Neural cell (in vitro differentiated cells): ENCODE results near the gene NCKAP5. TPM values are rescaled to one million over a fixed set of nuclear protein-coding genes. Genes with fewer than 3 reads are reported as not detected.

Experiments
- H2AFZ ChIP-seq: fragments of 200-600, 300-800 bp; sonication (generic), shearing (Covaris generic); 2 replicates; pipeline ENCODE4 v1.6.0; 2014; ENCODE audit warnings: low read depth, mild to moderate bottlenecking, antibody characterized with exemption, low read length, moderate library complexity
- H3F3A ChIP-seq: fragments of 200-600 bp; shearing (Covaris generic); 2 replicates; pipeline ENCODE4 v1.6.1; 2016; ENCODE audit warnings: mild to moderate bottlenecking, moderate library complexity, mixed read lengths, antibody characterized with exemption, low read length; ENCODE audit not compliant: insufficient read depth, poor library complexity, severe bottlenecking
- H3K27ac ChIP-seq: fragments of 200-600, 300-800 bp; sonication (generic), shearing (Covaris generic); 2 replicates; pipeline ENCODE4 v1.5.1; 2014; ENCODE audit warnings: mild to moderate bottlenecking, low read length, moderate library complexity
- H3K27me3 ChIP-seq: fragments of 300-800, 200-600 bp; sonication (generic), shearing (Covaris generic); 2 replicates; pipeline ENCODE4 v1.6.0; 2014; ENCODE audit warnings: mild to moderate bottlenecking, low read depth, low read length, moderate library complexity; ENCODE audit not compliant: insufficient read depth
- H3K36me3 ChIP-seq: fragments of 300-800, 200-600 bp; sonication (generic), shearing (Covaris generic); 2 replicates; pipeline ENCODE4 v1.5.1; 2014; ENCODE audit warnings: mild to moderate bottlenecking, antibody characterized with exemption, low read length, moderate library complexity; ENCODE audit not compliant: insufficient read depth
- H3K4me2 ChIP-seq: fragments of 300-800, 200-600 bp; sonication (generic), shearing (Covaris generic); 2 replicates; pipeline ENCODE4 v1.6.0; 2014; ENCODE audit warnings: mild to moderate bottlenecking, low read length
- H3K4me3 ChIP-seq: fragments of 300-800, 200-600 bp; sonication (generic), shearing (Covaris generic); 2 replicates; pipeline ENCODE4 v1.5.1; 2014; ENCODE audit warnings: mild to moderate bottlenecking, low read length, moderate library complexity
- H3K79me2 ChIP-seq: fragments of 200-600 bp; shearing (Covaris generic); replicated peaks from 2 replicates; pipeline ENCODE4 v1.6.0; 2014; ENCODE audit warnings: mild to moderate bottlenecking, low read length, moderate library complexity; ENCODE audit not compliant: insufficient read depth
- H3K9ac ChIP-seq: fragments of 300-800, 200-600 bp; sonication (generic), shearing (Covaris generic); 2 replicates; pipeline ENCODE4 v1.6.1; 2016; ENCODE audit warnings: mild to moderate bottlenecking, low read length, mixed read lengths
- H3K9me2 ChIP-seq: fragments of 200-600 bp; shearing (Covaris generic); 2 replicates; pipeline ENCODE4 v1.6.1; 2016; ENCODE audit warnings: mild to moderate bottlenecking, low read length, mixed read lengths; ENCODE audit not compliant: insufficient read depth
- H3K9me3 ChIP-seq: fragments of 200-600, 300-800 bp; sonication (generic), shearing (Covaris generic); 2 replicates; pipeline ENCODE4 v1.6.1; 2016; ENCODE audit warnings: mild to moderate bottlenecking, mixed run types, low read length, moderate library complexity, mixed read lengths
- H4K20me1 ChIP-seq: fragments of 200-600 bp; shearing (Covaris generic); 2 replicates; pipeline ENCODE4 v1.6.1; 2016; ENCODE audit warnings: mild to moderate bottlenecking, mixed run types; ENCODE audit not compliant: insufficient read depth
- CTCF ChIP-seq: fragments of 450-650 bp; IDR thresholded peaks from 2 replicates; pipeline ENCODE4 v1.5.1; 2014; ENCODE audit warnings: antibody characterized with exemption, mild to moderate bottlenecking, moderate library complexity; ENCODE audit not compliant: poor library complexity, severe bottlenecking
- EP300 ChIP-seq: fragments of 450-650 bp; conservative IDR thresholded peaks from 2 replicates; pipeline ENCODE4 v1.6.1; 2014; ENCODE audit warnings: antibody characterized with exemption, mild to moderate bottlenecking, moderate library complexity; ENCODE audit not compliant: poor library complexity, severe bottlenecking
- EZH2 ChIP-seq: fragments of 200-600, 300-800 bp; shearing (Covaris generic), sonication (generic); IDR thresholded peaks from 2 replicates; pipeline ENCODE4 v1.6.1; 2014; ENCODE audit warnings: antibody characterized with exemption, low read length, borderline replicate concordance, mild to moderate bottlenecking; ENCODE audit not compliant: insufficient read depth, poor library complexity, severe bottlenecking
- MXI1 ChIP-seq: fragments of 450-650 bp; conservative IDR thresholded peaks from 2 replicates; pipeline ENCODE4 v1.6.1; 2014; ENCODE audit warnings: antibody characterized with exemption, mild to moderate bottlenecking; ENCODE audit not compliant: poor library complexity, severe bottlenecking
- POLR2AphosphoS5 ChIP-seq: IDR thresholded peaks from 2 replicates; pipeline ENCODE4 v1.6.1; 2012
- RAD21 ChIP-seq: fragments of 450-650 bp; conservative IDR thresholded peaks from 2 replicates; pipeline ENCODE4 v1.6.1; 2014; ENCODE audit warnings: antibody characterized with exemption, mild to moderate bottlenecking, moderate library complexity
- REST ChIP-seq: IDR thresholded peaks from 2 replicates; pipeline ENCODE4 v1.6.1; 2012; ENCODE audit warnings: borderline replicate concordance
- SMC3 ChIP-seq: fragments of 450-650 bp; conservative IDR thresholded peaks from 2 replicates; pipeline ENCODE4 v1.6.1; 2014; ENCODE audit warnings: antibody characterized with exemption, mild to moderate bottlenecking, moderate library complexity; ENCODE audit not compliant: poor library complexity
- TAF1 ChIP-seq: IDR thresholded peaks from 2 replicates; pipeline ENCODE4 v1.6.1; 2012; ENCODE audit warnings: low read depth
- polyA plus RNA-seq: library from polyadenylated mRNA; depleted of rRNA; stranded (reverse); fragments of >200 nt; gene quantifications from 2 replicates; pipeline ENCODE4 v1.2.3, GENCODE V29; 2014

NCKAP5 gene
- polyA plus RNA-seq, 1 donor from 2014 or later = 2.4 TPM

GRCh38 chr2:132793532-132793931, 774.7 kb downstream of the NCKAP5 start:
- Histone ChIP-seq H3K9me2 (no peaks in the 10 kb centered on the region), H3K9me3 (no peaks in the 10 kb centered on the region), H3K4me2 (no peak overlapping the region), H3K27me3 (no peaks in the 10 kb centered on the region), H3K27ac (no peak overlapping the region), H2AFZ (no peak overlapping the region), H3K9ac (no peak overlapping the region), H3F3A (no peaks in the 10 kb centered on the region), H3K79me2 (no peaks in the 10 kb centered on the region), H3K36me3 (no peaks in the 10 kb centered on the region), H4K20me1 (no peaks in the 10 kb centered on the region), H3K4me3 (no peak overlapping the region)
- TF ChIP-seq CTCF = no peak
- TF ChIP-seq MXI1 = no peak
- TF ChIP-seq REST = no peak

GRCh38 chr2:132790207-132790785, 778.0 kb downstream of the NCKAP5 start:
- Histone ChIP-seq H3K9ac (no peak overlapping the region), H2AFZ (no peak overlapping the region), H3K9me2 (no peaks in the 10 kb centered on the region), H4K20me1 (no peaks in the 10 kb centered on the region), H3K79me2 (no peaks in the 10 kb centered on the region), H3K27ac (no peak overlapping the region), H3K4me3 (no peak overlapping the region), H3K27me3 (no peaks in the 10 kb centered on the region), H3F3A (no peaks in the 10 kb centered on the region), H3K4me2 (no peak overlapping the region), H3K9me3 (no peaks in the 10 kb centered on the region), H3K36me3 (no peaks in the 10 kb centered on the region)
- no peak for TF ChIP-seq POLR2AphosphoS5
- no peak for TF ChIP-seq MXI1
- no peak for TF ChIP-seq TAF1
- TF ChIP-seq SMC3 = no peak
- TF ChIP-seq CTCF = no peak
- TF ChIP-seq EZH2 = no peak
- TF ChIP-seq RAD21 = no peak
- TF ChIP-seq REST = no peak
- no peak for TF ChIP-seq EP300
